ENCODE results near the gene PARP15.

DNA sequence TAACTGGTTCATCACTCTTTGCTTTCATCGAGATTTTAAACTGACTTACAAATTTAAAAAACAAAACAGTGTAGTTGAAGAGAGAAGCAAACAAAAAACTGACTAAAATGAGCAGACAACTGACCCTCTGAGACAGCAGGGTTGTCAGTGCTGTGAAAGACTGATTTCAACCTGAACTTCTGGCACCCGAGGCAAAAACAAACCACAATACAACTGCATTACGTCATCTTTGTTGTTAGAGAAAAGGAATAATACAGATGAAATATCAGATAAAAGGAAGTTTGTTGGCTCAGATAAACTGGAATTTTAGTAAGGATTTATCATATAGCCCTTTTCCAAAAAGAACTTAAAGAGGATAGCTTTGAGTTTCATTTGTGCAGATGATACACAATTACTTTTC is 51.1 kb downstream of the PARP15 start:
- no peak for TF ChIP-seq EZH2 (IDR thresholded peaks at IDR 0.05; ENCODE audit: low read length)
- TF ChIP-seq, protein P1, sequence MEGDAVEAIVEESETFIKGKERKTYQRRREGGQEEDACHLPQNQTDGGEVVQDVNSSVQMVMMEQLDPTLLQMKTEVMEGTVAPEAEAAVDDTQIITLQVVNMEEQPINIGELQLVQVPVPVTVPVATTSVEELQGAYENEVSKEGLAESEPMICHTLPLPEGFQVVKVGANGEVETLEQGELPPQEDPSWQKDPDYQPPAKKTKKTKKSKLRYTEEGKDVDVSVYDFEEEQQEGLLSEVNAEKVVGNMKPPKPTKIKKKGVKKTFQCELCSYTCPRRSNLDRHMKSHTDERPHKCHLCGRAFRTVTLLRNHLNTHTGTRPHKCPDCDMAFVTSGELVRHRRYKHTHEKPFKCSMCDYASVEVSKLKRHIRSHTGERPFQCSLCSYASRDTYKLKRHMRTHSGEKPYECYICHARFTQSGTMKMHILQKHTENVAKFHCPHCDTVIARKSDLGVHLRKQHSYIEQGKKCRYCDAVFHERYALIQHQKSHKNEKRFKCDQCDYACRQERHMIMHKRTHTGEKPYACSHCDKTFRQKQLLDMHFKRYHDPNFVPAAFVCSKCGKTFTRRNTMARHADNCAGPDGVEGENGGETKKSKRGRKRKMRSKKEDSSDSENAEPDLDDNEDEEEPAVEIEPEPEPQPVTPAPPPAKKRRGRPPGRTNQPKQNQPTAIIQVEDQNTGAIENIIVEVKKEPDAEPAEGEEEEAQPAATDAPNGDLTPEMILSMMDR (optimal IDR thresholded peaks at IDR 0.05 in 1 of 3, IDR thresholded peaks at IDR 0.05 in 1 of 3, conservative IDR thresholded peaks at IDR 0.05 in 1 of 3; ENCODE audit: extremely low read depth in 1 of 3, insufficient read depth in 2 of 3, low read length in 3 of 3) = no peak

Data from keratinocyte (primary cell).